ENCODE measurements around the gene HOXA7. TPM values are rescaled to one million over a fixed set of nuclear protein-coding genes. Genes with fewer than 3 reads are reported as not detected.

HOXA7 gene
- total RNA-seq, 1 donor from 2014 or later: not detected

GRCh38 chr7:27111042-27111750, 45.3 kb downstream of the HOXA7 start:
- H3K9me3 Mint-ChIP-seq: peaks cover 3% of the 10 kb centered on the region
- H3K27me3 Mint-ChIP-seq (ENCODE audit: insufficient read depth, low read depth): peaks cover 90% of the 10 kb centered on the region
- no peaks in the 10 kb centered on the region for H3K36me3 ChIP-seq
- TF ChIP-seq EZH2phosphoT487 (IDR thresholded peaks at IDR 0.05) (no peak), CTCF (IDR thresholded peaks at IDR 0.05) (no peak), EZH2 (IDR thresholded peaks at IDR 0.05) (no peak)
- H3K4me1 ChIP-seq: no peaks in the 10 kb centered on the region
- no peaks in the 10 kb centered on the region for H3K79me2 ChIP-seq (ENCODE audit: low read depth)
- H3K9me3 ChIP-seq (ENCODE audit: low read depth): no peaks in the 10 kb centered on the region
- no peak for DNase-seq (ENCODE audit: low spot score)
- H3K4me3 ChIP-seq: no peak overlapping the region
- H3K4me1 Mint-ChIP-seq: no peaks in the 10 kb centered on the region
- no peaks in the 10 kb centered on the region for H3K36me3 Mint-ChIP-seq
- H2AFZ ChIP-seq (replicated peaks): no peak overlapping the region
- H3K9ac ChIP-seq: no peak overlapping the region
- no peak overlapping the region for H3K27ac Mint-ChIP-seq
- no peak overlapping the region for H3K27ac ChIP-seq
- H3K4me3 Mint-ChIP-seq: no peak overlapping the region
- H4K20me1 ChIP-seq (ENCODE audit: low read depth): peaks cover 96% of the 10 kb centered on the region
- peaks cover 100% of the 10 kb centered on the region for H3K27me3 ChIP-seq
- H3F3A ChIP-seq (ENCODE audit: low read depth): peaks cover 16% of the 10 kb centered on the region
- H3K4me2 ChIP-seq: peak overlapping the region; percentile 34

GRCh38 chr7:27110186-27111031, 46.1 kb downstream of the HOXA7 start:
- no peaks in the 10 kb centered on the region for H3K4me1 ChIP-seq
- H3K4me3 ChIP-seq: peak overlapping the region; percentile 8
- peaks cover 24% of the 10 kb centered on the region for H3F3A ChIP-seq (ENCODE audit: low read depth)
- peak; percentile 67 for DNase-seq (ENCODE audit: low spot score)
- peaks cover 100% of the 10 kb centered on the region for H3K27me3 ChIP-seq
- no peak overlapping the region for H3K27ac ChIP-seq
- no peak overlapping the region for H2AFZ ChIP-seq (replicated peaks)
- no peaks in the 10 kb centered on the region for H3K36me3 ChIP-seq
- peak overlapping the region; percentile 34 for H3K4me2 ChIP-seq
- H3K27me3 Mint-ChIP-seq (ENCODE audit: insufficient read depth, low read depth): peaks cover 90% of the 10 kb centered on the region
- TF ChIP-seq CTCF (IDR thresholded peaks at IDR 0.05) (no peak), EZH2phosphoT487 (IDR thresholded peaks at IDR 0.05) (peak; percentile 83), EZH2 (IDR thresholded peaks at IDR 0.05) (peak; percentile 97)
- H3K4me1 Mint-ChIP-seq: no peaks in the 10 kb centered on the region
- peaks cover 3% of the 10 kb centered on the region for H3K9me3 Mint-ChIP-seq
- H3K9ac ChIP-seq: no peak overlapping the region
- peaks cover 96% of the 10 kb centered on the region for H4K20me1 ChIP-seq (ENCODE audit: low read depth)
- no peaks in the 10 kb centered on the region for H3K79me2 ChIP-seq (ENCODE audit: low read depth)
- no peak overlapping the region for H3K27ac Mint-ChIP-seq
- H3K36me3 Mint-ChIP-seq: no peaks in the 10 kb centered on the region
- H3K4me3 Mint-ChIP-seq: no peak overlapping the region
- no peaks in the 10 kb centered on the region for H3K9me3 ChIP-seq (ENCODE audit: low read depth)

- Mint-ChIP-seq H3K27ac (no peak overlapping the region), H3K4me1 (no peaks in the 10 kb centered on the region), H3K27me3 (ENCODE audit: insufficient read depth, low read depth) (peaks cover 91% of the 10 kb centered on the region), H3K9me3 (peaks cover 3% of the 10 kb centered on the region), H3K36me3 (no peaks in the 10 kb centered on the region), H3K4me3 (no peak overlapping the region)
- DNase-seq (ENCODE audit: low spot score): no peak
- Histone ChIP-seq H3K9ac (no peak overlapping the region), H3K79me2 (ENCODE audit: low read depth) (no peaks in the 10 kb centered on the region), H3K36me3 (no peaks in the 10 kb centered on the region), H2AFZ (replicated peaks) (no peak overlapping the region), H3F3A (ENCODE audit: low read depth) (peaks cover 24% of the 10 kb centered on the region), H3K27ac (no peak overlapping the region), H3K4me2 (no peak overlapping the region), H4K20me1 (ENCODE audit: low read depth) (peaks cover 98% of the 10 kb centered on the region), H3K4me3 (no peak overlapping the region), H3K9me3 (ENCODE audit: low read depth) (no peaks in the 10 kb centered on the region), H3K27me3 (peaks cover 100% of the 10 kb centered on the region), H3K4me1 (no peaks in the 10 kb centered on the region)
- no peak for TF ChIP-seq CTCF (IDR thresholded peaks at IDR 0.05)
- no peak for TF ChIP-seq EZH2phosphoT487 (IDR thresholded peaks at IDR 0.05)
- TF ChIP-seq EZH2 (IDR thresholded peaks at IDR 0.05): no peak
These were observed 46.8 kb downstream of the HOXA7 start for GRCh38 chr7:27109466-27110185.

Data from neural progenitor cell (in vitro differentiated cells).